GM12878 (cell line): ENCODE data around the gene NDUFV2.

Experiments
- ATF7 ChIP-seq: fragments of 450-650 bp; IDR thresholded peaks from 2 replicates; pipeline ENCODE4 v1.6.1; 2016; ENCODE audit warnings: low read depth, mild to moderate bottlenecking
- CTCF ChIP-seq, 3 experiments: IDR thresholded peaks in 2 of 3; conservative IDR thresholded peaks in 1 of 3; 2 replicates each; pipeline ENCODE4 v1.5.1; 2011; ENCODE audit warnings: low read depth in 3 of 3, low read length in 3 of 3, mild to moderate bottlenecking in 3 of 3, control low read depth in 2 of 3, moderate library complexity in 2 of 3, inconsistent platforms in 1 of 3, mixed read lengths in 1 of 3; ENCODE audit not compliant: control insufficient read depth in 2 of 3, insufficient read depth in 1 of 3; ENCODE audit errors: extremely low read depth in 1 of 3
- ELK1 ChIP-seq: IDR thresholded peaks from 2 replicates; pipeline ENCODE4 v1.6.1; 2012; ENCODE audit warnings: low read depth, low read length, improper control_type of control experiment
- EP300 ChIP-seq, 2 experiments: fragments of 150-350 bp in 1 of 2; IDR thresholded peaks; 2 replicates each; pipeline ENCODE4 v1.6.1; 2011 to 2012; ENCODE audit warnings: low read depth in 2 of 2, low read length in 2 of 2, borderline replicate concordance in 1 of 2, improper control_type of control experiment in 1 of 2, inconsistent platforms in 1 of 2; ENCODE audit not compliant: control insufficient read depth in 1 of 2
- EZH2 ChIP-seq: IDR thresholded peaks from 2 replicates; pipeline ENCODE4 v1.6.1; 2012; ENCODE audit warnings: low read depth, mild to moderate bottlenecking, control low read depth, inconsistent platforms, low read length, borderline replicate concordance; ENCODE audit not compliant: control insufficient read depth
- GATAD2B ChIP-seq: fragments of 450-650 bp; conservative IDR thresholded peaks from 2 replicates; pipeline ENCODE4 v1.6.1; 2017; ENCODE audit warnings: low read depth, mild to moderate bottlenecking, moderate library complexity
- POLR2A ChIP-seq: IDR thresholded peaks from 2 replicates; pipeline ENCODE4 v1.6.1; 2011; ENCODE audit warnings: low read depth, mild to moderate bottlenecking, low read length
- POLR2AphosphoS5 ChIP-seq: IDR thresholded peaks from 2 replicates; pipeline ENCODE4 v1.6.1; 2011; ENCODE audit warnings: mild to moderate bottlenecking, low read length, inconsistent platforms
- RAD21 ChIP-seq: IDR thresholded peaks from 2 replicates; pipeline ENCODE4 v1.6.1; 2011; ENCODE audit warnings: mild to moderate bottlenecking, low read depth, low read length, moderate library complexity; ENCODE audit not compliant: insufficient read depth
- ZNF217 ChIP-seq: fragments of 450-650 bp; IDR thresholded peaks from 2 replicates; pipeline ENCODE4 v1.6.1; 2017; ENCODE audit warnings: antibody characterized with exemption, mild to moderate bottlenecking

- TF ChIP-seq EP300 (IDR thresholded peaks at IDR 0.05; ENCODE audit: borderline replicate concordance in 1 of 2, control insufficient read depth in 1 of 2, low read depth in 2 of 2, low read length in 2 of 2), result no peak
- no peak for TF ChIP-seq ZNF217
- no peak for TF ChIP-seq POLR2A
- TF ChIP-seq ELK1, result no peak
- TF ChIP-seq CTCF (IDR thresholded peaks at IDR 0.05 in 2 of 3, conservative IDR thresholded peaks at IDR 0.05 in 1 of 3; ENCODE audit: control insufficient read depth in 2 of 3, extremely low read depth in 1 of 3, insufficient read depth in 1 of 3, low read depth in 3 of 3, low read length in 3 of 3), result no peak
- no peak for TF ChIP-seq RAD21
- no peak for TF ChIP-seq GATAD2B
- TF ChIP-seq EZH2, result no peak
- TF ChIP-seq POLR2AphosphoS5, result no peak
- TF ChIP-seq ATF7, result no peak
These were observed 6.5 kb upstream of the NDUFV2 start for GRCh38 chr18:9096007-9096371.
